Measurements from ENCODE around the gene PADI1. TPM values are rescaled to one million over a fixed set of nuclear protein-coding genes. Genes with fewer than 3 reads are reported as not detected.

PADI1 gene
- total RNA-seq, 4 donors from 2014 or later: 0.14 TPM; not detected in 3

Small RNA genes lying within 50 kb of the gene (small RNA-seq; reads per million reads assigned to genes)
- 0 reads per million in 4 donors for gene MIR3972

Other genes starting within 250 kb of the PADI1 start
- gene MFAP2, start 224.5 kb upstream of the PADI1 start, total RNA-seq: 1 to 10 TPM in 3 of 4 donors, not detected in 1; 1.1 to 5.6 (median 3.5) TPM
- 10 to 100 TPM; 34.4 to 70.8 (median 60.9) TPM for gene ATP13A2, start 193.2 kb upstream of the PADI1 start, total RNA-seq
- gene SDHB, start 151.1 kb upstream of the PADI1 start, total RNA-seq: 100 to 1,000 TPM in 3 of 4 donors, 10 to 100 TPM in 1; 98.7 to 266 (median 153) TPM
- 100 to 1,000 TPM; 143 to 285 (median 238) TPM for gene PADI2, start 85.7 kb upstream of the PADI1 start, total RNA-seq
- not detected for gene PADI3, start 44.0 kb downstream of the PADI1 start, total RNA-seq
- not detected for gene PADI4, start 103.1 kb downstream of the PADI1 start, total RNA-seq
- gene PADI6, start 167.1 kb downstream of the PADI1 start, total RNA-seq: not detected
- 10 to 100 TPM; 22.0 to 82.2 (median 25.3) TPM for gene RCC2, start 234.5 kb downstream of the PADI1 start, total RNA-seq